K562 (cell line): ENCODE measurements around the gene NUF2. TPM values are rescaled to one million over a fixed set of nuclear protein-coding genes. Genes with fewer than 3 reads are reported as not detected.

ENCODE experiments used
- BHLHE40 ChIP-seq: IDR thresholded peaks from 2 replicates; pipeline ENCODE4 v1.6.1; 2011; ENCODE audit warnings: low read length, improper control_type of control experiment
- DNMT1 ChIP-seq: fragments of 450-650 bp; IDR thresholded peaks from 2 replicates; pipeline ENCODE4 v1.6.1; 2016; ENCODE audit warnings: antibody characterized with exemption, mild to moderate bottlenecking
- E2F3 ChIP-seq: fragments of 250-450 bp; sonication (Bioruptor Pico); IDR thresholded peaks from 2 replicates; pipeline ENCODE4 v1.4.0; 2020; ENCODE audit warnings: mild to moderate bottlenecking
- ELF4 ChIP-seq: fragments of 450-650 bp; formaldehyde crosslinking; IDR thresholded peaks from 2 replicates; pipeline ENCODE4 v1.4.0; 2022; ENCODE audit warnings: missing genetic modification characterization
- GATAD2B ChIP-seq: fragments of 450-650 bp; IDR thresholded peaks from 2 replicates; pipeline ENCODE4 v1.6.1; 2017; ENCODE audit warnings: mild to moderate bottlenecking, borderline replicate concordance
- MCM7 ChIP-seq, 2 experiments: fragments of 450-650 bp; IDR thresholded peaks; 2 replicates each; pipeline ENCODE4 v1.6.1; 2016 to 2018
- NCOA4 ChIP-seq: fragments of 450-650 bp; IDR thresholded peaks from 2 replicates; pipeline ENCODE4 v1.6.1; 2018; ENCODE audit warnings: mild to moderate bottlenecking; ENCODE audit not compliant: partially characterized antibody
- SMAD2 ChIP-seq: fragments of 150-350 bp; IDR thresholded peaks from 2 replicates; pipeline ENCODE4 v1.6.1; 2014; ENCODE audit warnings: low read depth, mild to moderate bottlenecking, low read length
- ZNF263 ChIP-seq: sonication (generic); formaldehyde crosslinking; IDR thresholded peaks from 2 replicates; pipeline ENCODE4 v1.8.0; 2022; ENCODE audit warnings: mild to moderate bottlenecking, missing genetic modification reagents, borderline replicate concordance
- polyA plus RNA-seq, 8 experiments: library from polyadenylated mRNA; depleted of rRNA in 4 of 8; stranded (reverse) in 5 of 8; unstranded in 3 of 8; fragments of >200 nt; fragmentation: Nextera tagmentation in 2 of 8; fragmentation: Illumina TruSeq in 1 of 8; extraction: Ambion mirVana in 2 of 8; extraction: Trizol in 1 of 8; gene quantifications; 2 replicates each; pipeline versions ENCODE4 v1.2.1 to v1.2.3, GENCODE V29; 2011 to 2014; ENCODE audit warnings: inconsistent platforms in 1 of 8, missing spikeins in 1 of 8
- total RNA-seq, 7 experiments: library from RNA; depleted of rRNA in 6 of 7; stranded (reverse); fragments of >200 nt in 6 of 7; fragmentation: Illumina TruSeq in 2 of 7; extraction: Trizol in 2 of 7; gene quantifications; 2 replicates each; pipeline versions ENCODE4 v1.2.1 to v1.2.3, GENCODE V29; 2011 to 2021; ENCODE audit warnings: low replicate concordance in 1 of 7
- TF ChIP-seq, protein P1 (sequence below): IDR thresholded peaks from 2 replicates; pipeline ENCODE4 v1.6.1; 2012; ENCODE audit warnings: low read depth, low read length, improper control_type of control experiment, borderline replicate concordance
- TF ChIP-seq, protein P2 (sequence below): fragments of 250-450 bp; sonication (Bioruptor Pico); IDR thresholded peaks from 2 replicates; pipeline ENCODE4 v1.8.0; 2021; ENCODE audit warnings: moderate library complexity, mild to moderate bottlenecking, inconsistent platforms
- TF ChIP-seq, protein P3 (sequence below): fragments of 200-400 bp; formaldehyde crosslinking; IDR thresholded peaks from 2 replicates; pipeline ENCODE4 v1.6.1; 2017; ENCODE audit warnings: mild to moderate bottlenecking, low read depth, low read length, moderate library complexity
- TF ChIP-seq, protein P4 (sequence below): conservative IDR thresholded peaks from 2 replicates; pipeline ENCODE4 v1.6.1; 2011; ENCODE audit warnings: low read depth, mild to moderate bottlenecking, low read length; ENCODE audit not compliant: control insufficient read depth
- TF ChIP-seq, protein P5 (sequence below): fragments of 250-450 bp; sonication (Bioruptor Pico); IDR thresholded peaks from 2 replicates; pipeline ENCODE4 v1.4.0; 2020; ENCODE audit warnings: borderline replicate concordance
- TF ChIP-seq, protein P6 (sequence below): fragments of 250-450 bp; sonication (Bioruptor Pico); IDR thresholded peaks from 2 replicates; pipeline ENCODE4 v1.5.0; 2022; ENCODE audit warnings: mild to moderate bottlenecking

The NUF2 gene
- total and polyA plus RNA-seq, 9 of the 15 experiments (the other 6 are each of a cell fraction or from before 2014, with no cell fraction given) = 42.5 to 90.0 (median 60.3) TPM

DNA sequence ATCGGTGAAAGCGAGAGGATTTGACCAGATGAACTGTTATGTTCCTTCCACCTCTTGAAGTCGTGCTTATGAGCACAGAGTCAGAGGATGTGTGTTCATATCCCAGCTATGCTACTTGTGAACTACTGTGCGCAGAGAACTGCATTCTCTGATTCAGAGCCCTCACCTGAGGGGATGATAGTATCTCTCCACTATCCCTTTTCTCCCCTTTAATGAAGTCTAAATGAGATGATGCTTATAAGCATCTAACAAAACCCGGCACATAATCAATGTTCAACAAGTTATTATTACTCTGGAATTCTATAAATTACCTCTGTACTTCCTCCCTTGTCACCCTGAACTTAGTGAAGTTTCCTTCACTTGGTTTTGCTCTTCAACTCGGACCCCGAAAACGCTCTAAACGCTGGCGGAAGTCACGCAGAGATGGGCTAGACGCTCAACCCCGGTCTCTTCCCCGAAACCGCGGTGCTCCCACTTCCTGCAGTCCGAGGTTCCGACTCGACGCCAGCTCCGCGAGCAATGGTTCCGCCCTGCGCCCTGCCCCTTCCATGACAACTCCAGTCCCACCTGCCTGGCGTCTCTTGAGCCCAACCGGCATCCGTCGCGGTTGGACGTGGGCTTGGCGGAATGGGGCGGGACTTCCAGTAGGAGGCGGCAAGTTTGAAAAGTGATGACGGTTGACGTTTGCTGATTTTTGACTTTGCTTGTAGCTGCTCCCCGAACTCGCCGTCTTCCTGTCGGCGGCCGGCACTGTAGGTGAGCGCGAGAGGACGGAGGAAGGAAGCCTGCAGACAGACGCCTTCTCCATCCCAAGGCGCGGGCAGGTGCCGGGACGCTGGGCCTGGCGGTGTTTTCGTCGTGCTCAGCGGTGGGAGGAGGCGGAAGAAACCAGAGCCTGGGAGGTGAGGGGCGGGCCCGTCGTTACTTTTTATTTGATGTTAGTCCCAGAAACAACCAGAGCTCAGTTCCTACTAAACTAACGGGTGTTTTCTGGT lies at the start of gene NUF2 (continued):
- TF ChIP-seq, protein P1, sequence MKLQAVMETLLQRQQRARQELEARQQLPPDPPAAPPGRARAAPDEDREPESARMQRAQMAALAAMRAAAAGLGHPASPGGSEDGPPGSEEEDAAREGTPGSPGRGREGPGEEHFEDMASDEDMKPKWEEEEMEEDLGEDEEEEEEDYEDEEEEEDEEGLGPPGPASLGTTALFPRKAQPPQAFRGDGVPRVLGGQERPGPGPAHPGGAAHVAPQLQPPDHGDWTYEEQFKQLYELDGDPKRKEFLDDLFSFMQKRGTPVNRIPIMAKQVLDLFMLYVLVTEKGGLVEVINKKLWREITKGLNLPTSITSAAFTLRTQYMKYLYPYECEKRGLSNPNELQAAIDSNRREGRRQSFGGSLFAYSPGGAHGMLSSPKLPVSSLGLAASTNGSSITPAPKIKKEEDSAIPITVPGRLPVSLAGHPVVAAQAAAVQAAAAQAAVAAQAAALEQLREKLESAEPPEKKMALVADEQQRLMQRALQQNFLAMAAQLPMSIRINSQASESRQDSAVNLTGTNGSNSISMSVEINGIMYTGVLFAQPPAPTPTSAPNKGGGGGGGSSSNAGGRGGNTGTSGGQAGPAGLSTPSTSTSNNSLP = no peak
- peak; percentile 89 for TF ChIP-seq GATAD2B
- peak; percentile 99 for TF ChIP-seq ZNF263 (CRISPR knock-in tag)
- TF ChIP-seq, protein P2, sequence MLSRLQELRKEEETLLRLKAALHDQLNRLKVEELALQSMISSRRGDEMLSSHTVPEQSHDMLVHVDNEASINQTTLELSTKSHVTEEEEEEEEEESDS = no peak
- peak; percentile 82; the same call in 1 of the 2 replicates for TF ChIP-seq ELF4 (CRISPR knock-in tag)
- TF ChIP-seq, protein P3, sequence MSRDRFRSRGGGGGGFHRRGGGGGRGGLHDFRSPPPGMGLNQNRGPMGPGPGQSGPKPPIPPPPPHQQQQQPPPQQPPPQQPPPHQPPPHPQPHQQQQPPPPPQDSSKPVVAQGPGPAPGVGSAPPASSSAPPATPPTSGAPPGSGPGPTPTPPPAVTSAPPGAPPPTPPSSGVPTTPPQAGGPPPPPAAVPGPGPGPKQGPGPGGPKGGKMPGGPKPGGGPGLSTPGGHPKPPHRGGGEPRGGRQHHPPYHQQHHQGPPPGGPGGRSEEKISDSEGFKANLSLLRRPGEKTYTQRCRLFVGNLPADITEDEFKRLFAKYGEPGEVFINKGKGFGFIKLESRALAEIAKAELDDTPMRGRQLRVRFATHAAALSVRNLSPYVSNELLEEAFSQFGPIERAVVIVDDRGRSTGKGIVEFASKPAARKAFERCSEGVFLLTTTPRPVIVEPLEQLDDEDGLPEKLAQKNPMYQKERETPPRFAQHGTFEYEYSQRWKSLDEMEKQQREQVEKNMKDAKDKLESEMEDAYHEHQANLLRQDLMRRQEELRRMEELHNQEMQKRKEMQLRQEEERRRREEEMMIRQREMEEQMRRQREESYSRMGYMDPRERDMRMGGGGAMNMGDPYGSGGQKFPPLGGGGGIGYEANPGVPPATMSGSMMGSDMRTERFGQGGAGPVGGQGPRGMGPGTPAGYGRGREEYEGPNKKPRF = no peak
- TF ChIP-seq E2F3 = peak; percentile 88
- TF ChIP-seq, protein P4, sequence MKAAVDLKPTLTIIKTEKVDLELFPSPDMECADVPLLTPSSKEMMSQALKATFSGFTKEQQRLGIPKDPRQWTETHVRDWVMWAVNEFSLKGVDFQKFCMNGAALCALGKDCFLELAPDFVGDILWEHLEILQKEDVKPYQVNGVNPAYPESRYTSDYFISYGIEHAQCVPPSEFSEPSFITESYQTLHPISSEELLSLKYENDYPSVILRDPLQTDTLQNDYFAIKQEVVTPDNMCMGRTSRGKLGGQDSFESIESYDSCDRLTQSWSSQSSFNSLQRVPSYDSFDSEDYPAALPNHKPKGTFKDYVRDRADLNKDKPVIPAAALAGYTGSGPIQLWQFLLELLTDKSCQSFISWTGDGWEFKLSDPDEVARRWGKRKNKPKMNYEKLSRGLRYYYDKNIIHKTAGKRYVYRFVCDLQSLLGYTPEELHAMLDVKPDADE = peak; percentile 90
- TF ChIP-seq, protein P5, sequence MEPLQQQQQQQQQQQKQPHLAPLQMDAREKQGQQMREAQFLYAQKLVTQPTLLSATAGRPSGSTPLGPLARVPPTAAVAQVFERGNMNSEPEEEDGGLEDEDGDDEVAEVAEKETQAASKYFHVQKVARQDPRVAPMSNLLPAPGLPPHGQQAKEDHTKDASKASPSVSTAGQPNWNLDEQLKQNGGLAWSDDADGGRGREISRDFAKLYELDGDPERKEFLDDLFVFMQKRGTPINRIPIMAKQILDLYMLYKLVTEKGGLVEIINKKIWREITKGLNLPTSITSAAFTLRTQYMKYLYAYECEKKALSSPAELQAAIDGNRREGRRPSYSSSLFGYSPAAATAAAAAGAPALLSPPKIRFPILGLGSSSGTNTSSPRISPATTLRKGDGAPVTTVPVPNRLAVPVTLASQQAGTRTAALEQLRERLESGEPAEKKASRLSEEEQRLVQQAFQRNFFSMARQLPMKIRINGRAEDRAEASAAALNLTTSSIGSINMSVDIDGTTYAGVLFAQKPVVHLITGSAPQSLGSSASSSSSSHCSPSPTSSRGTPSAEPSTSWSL (CRISPR knock-in tag) = no peak
- TF ChIP-seq BHLHE40 = peak; percentile 82
- TF ChIP-seq, protein P6, sequence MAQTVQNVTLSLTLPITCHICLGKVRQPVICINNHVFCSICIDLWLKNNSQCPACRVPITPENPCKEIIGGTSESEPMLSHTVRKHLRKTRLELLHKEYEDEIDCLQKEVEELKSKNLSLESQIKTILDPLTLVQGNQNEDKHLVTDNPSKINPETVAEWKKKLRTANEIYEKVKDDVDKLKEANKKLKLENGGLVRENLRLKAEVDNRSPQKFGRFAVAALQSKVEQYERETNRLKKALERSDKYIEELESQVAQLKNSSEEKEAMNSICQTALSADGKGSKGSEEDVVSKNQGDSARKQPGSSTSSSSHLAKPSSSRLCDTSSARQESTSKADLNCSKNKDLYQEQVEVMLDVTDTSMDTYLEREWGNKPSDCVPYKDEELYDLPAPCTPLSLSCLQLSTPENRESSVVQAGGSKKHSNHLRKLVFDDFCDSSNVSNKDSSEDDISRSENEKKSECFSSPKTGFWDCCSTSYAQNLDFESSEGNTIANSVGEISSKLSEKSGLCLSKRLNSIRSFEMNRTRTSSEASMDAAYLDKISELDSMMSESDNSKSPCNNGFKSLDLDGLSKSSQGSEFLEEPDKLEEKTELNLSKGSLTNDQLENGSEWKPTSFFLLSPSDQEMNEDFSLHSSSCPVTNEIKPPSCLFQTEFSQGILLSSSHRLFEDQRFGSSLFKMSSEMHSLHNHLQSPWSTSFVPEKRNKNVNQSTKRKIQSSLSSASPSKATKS = no peak
- TF ChIP-seq MCM7 (IDR thresholded peaks at IDR 0.05) = no peak; a peak in 1 of 4 replicates
- 0 out of 2 replicates have a peak, but pooled peaks have one; percentile 16 for TF ChIP-seq DNMT1
- no peak for TF ChIP-seq SMAD2
- no peak for TF ChIP-seq NCOA4
